Activated CD4-positive, CD25-positive, alpha-beta regulatory T cell (primary cell): ENCODE measurements around the gene CELF2.

Source experiments
- DNase-seq, 4 experiments: peaks; one replicate each; lab custom pipeline; 2025; lab: John Stamatoyannopoulos, UW

CELF2 gene

DNA sequence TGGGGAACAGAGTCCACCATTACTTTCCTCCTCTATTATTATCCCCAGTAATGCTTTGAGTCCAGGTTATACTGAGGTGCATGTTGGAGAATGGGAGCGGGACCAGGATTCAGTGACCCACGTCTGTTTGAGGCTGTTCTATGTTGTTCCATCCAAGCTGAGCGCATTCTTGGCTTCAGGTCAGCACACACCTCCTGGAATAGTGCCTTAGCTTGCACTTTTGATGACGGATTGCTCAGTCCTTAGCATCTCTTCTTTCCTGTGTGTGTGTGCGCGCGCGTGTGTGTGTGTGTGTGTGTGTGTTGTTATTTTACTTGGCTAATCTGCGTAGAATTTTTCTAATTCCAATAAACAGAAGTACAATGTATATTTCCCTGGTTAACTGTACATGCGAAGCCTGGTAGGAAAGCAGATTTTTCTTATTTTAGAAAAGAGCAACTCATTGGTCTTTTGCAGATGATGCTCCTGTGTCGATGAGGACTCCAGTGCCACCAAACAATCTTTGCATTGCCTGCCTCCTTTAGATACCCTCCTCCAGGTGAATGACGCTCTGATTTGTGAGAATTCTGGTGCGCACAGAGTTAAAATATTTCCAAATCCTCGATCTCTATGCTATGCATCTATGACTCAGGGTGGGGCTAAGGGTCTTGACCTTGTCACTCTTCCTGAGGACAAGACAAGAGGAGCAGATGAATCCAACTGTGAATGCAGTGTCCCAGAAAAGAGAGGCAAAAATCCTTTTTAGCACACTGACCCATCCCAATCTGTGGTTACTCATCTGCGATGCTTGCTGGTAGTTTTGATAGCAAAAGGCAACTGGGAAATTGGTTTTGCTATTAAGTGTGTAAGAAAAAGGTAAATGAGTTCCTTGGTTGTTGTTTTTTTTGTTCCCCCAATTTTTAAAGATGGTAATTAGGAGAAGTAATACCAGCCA lies 13.3 kb upstream of the CELF2 start:
- no peak for DNase-seq

- no peak for DNase-seq
Observed at GRCh38 chr10:11005725-11006427, 11.8 kb upstream of the CELF2 start.

GRCh38 chr10:11006428-11006825 lies 11.2 kb upstream of the CELF2 start:
- no peak for DNase-seq

GRCh38 chr10:11007476-11008020 lies 10.1 kb upstream of the CELF2 start:
- DNase-seq: no peak

GRCh38 chr10:11009471-11010308 lies 8.0 kb upstream of the CELF2 start:
- no peak for DNase-seq

GRCh38 chr10:11010582-11010981 lies 7.1 kb upstream of the CELF2 start:
- DNase-seq: no peak

- DNase-seq: no peak
Observed at GRCh38 chr10:11011436-11011835, 6.2 kb upstream of the CELF2 start.

DNA sequence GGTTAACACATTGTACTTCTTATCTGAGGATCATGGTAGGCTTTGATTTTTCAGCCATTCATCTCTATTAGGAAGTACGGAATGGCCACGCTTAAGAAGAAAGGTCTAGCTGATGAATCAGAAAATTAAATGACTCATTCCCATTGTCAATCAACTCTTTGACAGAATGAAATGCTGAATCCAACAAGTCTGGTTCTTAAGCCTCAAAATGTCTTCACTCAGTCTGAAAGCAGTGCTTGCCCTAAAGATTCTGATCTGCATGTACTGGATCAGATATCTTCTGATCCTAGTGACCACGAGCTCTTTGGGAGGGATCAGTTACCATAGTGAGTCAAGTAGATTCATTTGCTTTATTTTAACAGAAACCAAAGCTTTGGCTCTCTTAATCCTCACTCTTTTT lies 5.7 kb upstream of the CELF2 start:
- DNase-seq: no peak

DNA sequence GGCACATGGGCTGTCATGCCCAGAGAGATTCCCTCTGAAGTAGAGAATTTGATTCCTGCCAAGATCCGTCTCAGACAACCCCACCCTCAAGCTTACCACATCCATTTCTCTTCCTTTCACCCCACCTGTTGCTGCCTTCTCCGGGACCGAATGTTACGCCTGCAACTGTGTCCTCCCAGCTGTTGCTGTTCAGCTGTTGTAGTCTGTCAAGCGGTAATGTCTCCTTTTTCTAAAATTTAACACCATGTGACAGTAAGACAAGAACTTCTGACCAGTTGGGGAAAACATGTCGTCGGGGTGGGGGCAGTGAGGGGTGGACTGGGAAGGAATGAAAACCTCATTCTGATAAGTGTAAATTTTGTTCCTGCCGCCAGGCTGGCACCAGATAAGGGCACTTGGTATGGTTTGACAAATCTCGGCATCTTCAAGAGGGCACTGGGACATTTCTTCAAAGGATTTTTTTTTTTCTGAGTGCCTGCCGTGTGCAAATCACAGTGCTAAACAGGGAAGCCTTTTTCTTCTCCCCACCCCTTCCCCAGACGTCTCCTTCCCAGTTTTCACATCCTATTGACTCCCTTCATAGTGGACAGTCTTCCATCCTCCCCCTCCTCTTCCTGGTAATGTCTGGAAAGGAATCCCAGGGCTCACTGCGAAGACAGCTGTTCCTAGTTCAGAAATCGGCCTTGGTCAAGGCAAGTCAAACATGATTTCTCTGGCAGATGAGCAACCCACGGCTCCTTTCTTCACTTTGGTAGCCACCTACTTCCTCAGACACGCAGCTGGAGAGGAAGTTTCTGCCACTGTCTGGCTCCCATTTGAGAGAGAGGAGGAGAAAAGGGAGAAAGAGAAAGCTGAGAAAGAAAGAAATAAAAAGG lies 5.0 kb upstream of the CELF2 start:
- no peak for DNase-seq

- no peak for DNase-seq
Observed at GRCh38 chr10:11013836-11014235, 3.8 kb upstream of the CELF2 start.

- no peak for DNase-seq
Observed at GRCh38 chr10:11014671-11015445, 2.8 kb upstream of the CELF2 start.

DNA sequence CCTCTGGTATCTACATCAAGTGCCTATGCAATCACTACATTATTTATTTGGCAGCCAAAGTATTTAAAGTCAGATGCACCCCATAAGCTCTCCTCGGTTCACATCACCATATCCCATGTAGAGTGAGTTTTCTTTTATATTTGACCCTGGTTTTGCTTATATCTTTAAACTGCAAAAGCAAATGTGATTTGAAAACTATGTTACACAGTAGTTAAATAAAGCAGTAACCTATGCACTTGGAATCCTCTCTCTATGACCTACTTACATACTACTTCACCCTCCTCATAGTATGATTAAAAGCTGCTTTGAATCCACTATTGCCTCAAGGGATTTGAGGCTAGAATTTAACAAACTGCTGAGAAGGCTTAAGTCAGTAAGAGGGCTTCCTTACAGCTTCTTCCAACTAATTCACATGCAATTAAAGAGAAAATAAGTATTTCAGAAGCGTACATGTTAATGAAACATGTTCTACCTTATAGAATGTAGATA lies 2.2 kb upstream of the CELF2 start:
- no peak for DNase-seq

GRCh38 chr10:11017000-11017569 lies 587 bp upstream of the CELF2 start:
- no peak for DNase-seq

GRCh38 chr10:11018432-11018841 lies 765 bp downstream of the CELF2 start:
- DNase-seq: no peak

DNA sequence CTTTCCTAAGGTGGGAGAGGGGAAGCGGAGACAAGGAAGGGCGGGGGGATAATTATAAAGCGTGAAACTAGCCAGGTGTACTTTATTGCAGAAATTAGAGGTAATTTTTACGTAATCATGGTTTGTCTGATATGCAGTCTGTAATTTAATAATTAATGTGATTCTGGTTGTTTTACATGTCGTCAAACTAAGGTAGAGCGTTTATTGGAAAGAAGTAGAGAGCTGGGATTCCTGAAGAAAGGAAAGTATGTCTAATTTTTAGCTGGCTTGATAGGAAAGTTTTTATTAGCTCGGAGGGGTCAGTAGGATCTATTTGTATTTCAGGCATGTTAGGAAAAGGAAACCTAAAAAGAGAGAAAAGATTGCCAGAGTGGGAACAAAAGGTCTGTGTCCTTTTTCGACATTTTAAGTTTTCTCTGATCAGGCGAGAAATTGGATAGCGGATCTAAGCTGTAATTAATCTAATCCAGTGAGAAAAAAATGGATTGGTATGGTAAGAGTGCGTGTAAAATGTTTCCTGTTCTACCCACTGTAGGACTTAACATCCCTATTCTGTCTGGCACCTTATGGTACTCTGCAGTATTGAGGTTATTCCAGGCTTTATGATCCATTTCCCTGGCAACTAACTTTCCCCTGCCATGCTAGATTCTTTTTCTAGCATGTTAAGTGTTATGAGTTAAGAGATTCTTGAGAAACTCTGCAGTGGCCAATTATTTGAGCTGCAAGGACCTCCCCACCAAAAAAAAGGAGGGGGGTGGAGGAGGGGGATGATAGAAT lies 1.4 kb downstream of the CELF2 start:
- DNase-seq: no peak

DNA sequence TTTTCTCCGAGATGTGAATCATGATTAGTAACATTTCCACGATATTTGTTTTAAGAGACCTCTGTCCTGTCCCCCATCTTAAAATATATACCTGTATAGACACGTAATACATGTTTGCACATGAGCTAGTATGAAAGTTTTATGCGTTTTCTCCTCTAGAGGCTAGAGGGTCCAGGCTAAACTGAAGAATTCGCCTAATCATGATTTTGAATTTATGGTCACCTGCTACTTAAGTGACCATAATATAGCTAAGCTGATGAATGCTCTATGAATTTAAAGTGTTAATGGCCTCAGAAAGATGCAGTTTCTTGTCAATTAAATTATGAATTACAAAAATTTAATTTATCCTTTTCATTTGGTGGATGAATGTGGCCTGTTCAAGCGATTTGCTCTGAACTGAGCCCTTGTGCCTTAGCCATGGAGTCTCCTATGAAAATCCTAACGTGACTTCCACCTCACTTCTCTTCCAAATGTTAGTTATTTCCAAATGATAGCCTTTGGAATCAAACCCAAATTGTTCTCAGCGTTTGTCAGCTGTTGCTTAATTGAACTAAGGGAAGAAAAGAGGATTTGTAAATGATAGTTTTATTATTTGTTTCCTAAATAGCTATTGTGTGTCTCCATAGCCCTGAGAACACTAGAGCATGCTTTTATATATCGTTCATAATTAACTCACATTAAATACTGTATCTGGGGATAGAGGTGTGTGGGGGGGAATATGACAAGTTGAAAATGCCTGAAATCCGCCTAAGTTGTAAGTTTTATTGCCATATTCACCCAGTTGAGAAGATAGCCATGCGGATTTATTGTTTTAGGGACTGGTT lies 2.3 kb downstream of the CELF2 start:
- DNase-seq: no peak

GRCh38 chr10:11020548-11020942 lies 2.9 kb downstream of the CELF2 start:
- no peak for DNase-seq

DNA sequence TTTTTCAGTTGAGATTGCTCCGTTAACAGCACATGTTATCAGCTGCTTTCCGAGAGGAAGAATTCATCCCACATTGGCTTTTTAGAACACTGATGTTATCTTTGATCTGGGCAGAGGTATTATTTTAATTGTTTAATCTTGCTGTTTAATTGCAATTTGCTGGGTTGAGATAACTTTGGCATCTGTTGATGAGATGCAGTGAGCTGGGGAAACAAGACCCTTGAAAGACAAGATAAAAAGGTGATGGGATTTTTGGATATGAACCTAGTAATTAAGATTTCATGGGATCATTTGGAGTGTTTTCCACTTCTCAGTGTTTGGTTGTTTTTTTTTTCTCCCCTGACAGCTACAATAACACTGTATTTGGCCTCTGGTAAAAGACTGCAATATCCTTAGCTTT lies 4.5 kb downstream of the CELF2 start:
- no peak for DNase-seq
